HG03558 (cell line): ENCODE results near the gene TP73.

ENCODE experiments used
- ATAC-seq: cut with Tn5 transposase; IDR thresholded peaks from one replicate; pipeline ENCODE4 v1.9.1; 2021; ENCODE audit warnings: moderate number of reproducible peaks; ENCODE audit not compliant: unreplicated experiment; ENCODE audit errors: extremely low read depth

The TP73 gene

DNA sequence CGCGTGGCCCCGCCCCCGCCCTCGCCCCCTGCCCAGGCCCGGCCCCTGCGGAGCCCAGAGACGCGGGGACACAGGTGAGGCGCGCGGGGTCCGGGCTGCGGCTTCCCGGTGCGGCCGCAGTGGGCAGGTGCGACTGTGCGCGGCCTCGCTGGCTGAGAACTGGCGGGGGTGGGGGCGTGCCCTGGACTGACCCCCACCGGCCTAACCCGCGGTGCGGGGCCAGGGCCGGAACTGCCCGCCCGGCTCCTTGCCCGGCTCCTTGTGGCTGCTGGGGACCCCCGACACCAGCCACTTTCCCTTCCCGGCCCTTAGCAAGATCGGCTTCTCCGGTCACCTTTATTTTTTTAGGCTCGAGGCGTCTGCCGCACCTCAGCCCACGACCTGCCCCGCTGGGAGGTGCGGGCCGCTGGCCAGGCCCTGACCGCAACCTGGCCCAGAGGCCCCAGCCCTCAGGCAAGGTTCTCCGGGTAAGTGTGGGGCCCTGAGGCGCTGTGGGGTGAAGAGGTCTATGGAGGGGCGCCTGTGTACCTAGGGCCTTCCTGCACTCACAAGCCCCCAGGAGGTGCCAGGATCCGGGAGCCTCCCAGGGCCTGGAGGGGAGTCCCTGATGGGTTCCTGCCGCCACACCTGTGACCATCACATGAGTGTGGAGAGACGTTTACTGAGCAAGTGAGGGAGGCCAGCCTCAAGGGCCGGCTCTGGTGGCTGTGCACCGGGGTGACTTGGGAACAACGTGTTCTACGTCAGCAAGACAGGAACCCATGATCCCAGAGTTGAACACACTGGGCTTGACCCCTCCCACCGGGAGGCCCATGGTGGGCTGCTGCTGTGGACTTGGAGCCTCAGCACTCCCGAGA, 120.6 kb downstream of the TP73 start, which contains the start of gene SMIM1:
SMIM1 (plus strand) TSS at position 35 of the 857 bp plus-strand sequence. CDS start 2,625 bp downstream, outside the sequence.
- ATAC-seq: no peak

DNA sequence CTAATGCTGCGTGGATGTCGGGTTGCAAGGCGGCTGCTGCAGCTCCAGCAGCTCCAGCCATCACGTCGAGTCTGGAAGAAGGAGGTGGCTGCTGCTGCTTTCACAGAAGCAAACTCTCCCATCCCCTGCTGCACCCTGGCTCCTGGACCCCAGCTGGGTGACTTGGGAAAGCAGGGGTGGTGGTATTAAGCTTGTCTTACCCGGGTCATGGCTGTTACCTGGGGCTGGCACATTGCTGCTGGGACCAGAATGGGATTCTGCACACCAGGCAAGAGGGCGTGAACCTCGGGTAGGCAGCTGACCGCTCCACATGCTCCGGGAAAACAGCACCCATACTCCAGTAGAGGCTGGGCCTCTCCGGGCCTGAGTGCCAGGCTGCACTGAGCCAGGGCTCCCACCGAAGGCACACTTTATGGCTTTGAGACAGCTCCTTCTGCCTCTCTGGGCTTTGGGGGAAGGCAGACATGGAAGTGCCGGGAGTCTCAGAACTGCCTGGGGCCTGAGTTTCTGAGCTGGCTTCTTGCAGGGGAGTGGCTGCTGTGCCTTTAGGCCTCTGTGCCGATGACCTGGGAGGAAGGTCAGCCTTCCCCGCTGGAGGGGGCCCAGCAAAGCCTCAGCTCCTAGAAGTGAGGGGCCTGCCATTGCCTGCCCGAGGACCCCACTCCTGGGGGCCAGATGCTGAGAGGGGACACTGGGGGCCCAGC, 121.4 kb downstream of the TP73 start:
- no peak for ATAC-seq

DNA sequence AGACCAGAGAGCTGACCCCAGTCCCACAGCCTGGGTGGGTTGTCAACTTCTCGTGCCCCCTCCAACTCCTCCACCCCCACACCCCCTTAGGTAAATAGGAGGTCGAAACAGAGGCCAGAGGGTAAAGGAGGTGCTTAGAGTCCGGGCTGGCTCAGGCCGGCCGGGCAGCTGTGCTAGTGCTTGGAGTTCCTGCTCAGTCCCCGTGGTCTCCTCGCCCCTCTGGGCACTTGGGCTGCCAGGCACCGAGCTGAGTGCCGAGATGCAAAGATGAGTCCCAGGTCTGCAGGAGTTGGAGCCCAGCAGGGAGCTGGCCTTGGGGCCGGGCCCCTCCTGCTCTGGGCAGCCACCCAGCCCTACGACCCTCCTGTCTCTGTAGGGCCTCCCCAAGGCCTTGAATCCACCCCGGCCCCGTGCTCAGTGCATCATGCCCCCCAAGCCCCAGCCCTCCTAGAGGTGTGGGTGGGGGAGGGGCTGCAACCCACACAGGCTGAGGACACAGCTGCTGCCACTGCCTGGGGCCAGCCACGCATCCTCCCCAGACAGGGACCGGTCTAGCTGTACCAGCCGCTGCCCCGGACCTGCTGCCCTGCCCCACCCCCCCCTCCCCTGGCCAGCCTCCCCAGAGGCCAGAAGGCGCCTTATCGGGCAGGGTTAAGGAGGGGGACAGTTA, 122.1 kb downstream of the TP73 start:
- no peak for ATAC-seq

DNA sequence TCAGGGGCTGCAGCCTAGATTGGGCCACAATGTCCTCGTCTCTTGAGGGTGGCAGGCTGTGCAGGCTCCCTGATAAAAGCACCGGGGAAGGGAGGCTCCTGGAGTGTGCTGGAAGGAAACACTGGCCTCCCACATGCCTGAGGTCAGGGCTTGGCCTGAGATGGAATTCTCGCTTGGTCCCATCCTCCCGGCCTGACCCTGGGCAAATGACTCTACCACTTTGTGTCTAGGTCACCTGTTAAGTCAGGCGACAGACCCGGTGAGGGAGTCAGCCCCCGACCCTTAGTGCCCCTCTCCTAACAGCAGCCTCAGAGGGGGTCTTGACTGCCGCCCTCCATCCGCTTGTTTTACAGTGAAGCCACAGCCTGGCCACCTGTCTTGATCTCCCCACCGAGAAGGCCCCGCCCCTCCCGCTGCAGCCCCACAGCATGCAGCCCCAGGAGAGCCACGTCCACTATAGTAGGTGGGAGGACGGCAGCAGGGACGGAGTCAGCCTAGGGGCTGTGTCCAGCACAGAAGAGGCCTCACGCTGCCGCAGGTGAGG, 122.7 kb downstream of the TP73 start:
- ATAC-seq: no peak

DNA sequence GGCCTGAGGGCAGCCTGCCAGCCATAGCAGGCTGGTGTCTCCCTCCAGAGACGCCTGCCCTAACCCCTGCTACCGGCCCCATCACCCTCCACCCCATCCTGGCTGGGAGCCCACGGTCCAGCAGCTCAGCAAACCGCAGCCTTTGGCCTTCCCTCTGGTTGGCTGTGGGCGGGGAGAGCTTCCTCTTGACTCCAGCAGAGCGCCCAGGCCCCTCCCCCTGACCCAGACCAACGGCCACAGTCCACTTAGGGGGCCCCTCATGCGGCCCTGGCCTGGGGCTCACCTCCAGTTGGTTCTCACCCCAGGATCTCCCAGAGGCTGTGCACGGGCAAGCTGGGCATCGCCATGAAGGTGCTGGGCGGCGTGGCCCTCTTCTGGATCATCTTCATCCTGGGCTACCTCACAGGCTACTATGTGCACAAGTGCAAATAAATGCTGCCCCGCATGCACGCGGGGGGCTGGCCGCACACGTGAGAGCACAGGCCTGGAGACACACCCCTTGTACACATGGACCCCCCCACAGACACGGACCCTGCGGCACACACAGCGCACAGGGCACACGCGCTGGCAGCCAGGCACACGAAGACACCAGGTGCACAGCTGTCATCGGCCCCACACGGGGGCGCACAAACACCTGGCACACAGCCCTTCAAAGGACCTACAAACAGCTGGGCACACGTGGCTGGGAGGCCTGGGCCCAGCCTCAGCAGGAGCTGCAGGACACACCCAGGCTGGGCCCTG, 123.3 kb downstream of the TP73 start:
- no peak for ATAC-seq

DNA sequence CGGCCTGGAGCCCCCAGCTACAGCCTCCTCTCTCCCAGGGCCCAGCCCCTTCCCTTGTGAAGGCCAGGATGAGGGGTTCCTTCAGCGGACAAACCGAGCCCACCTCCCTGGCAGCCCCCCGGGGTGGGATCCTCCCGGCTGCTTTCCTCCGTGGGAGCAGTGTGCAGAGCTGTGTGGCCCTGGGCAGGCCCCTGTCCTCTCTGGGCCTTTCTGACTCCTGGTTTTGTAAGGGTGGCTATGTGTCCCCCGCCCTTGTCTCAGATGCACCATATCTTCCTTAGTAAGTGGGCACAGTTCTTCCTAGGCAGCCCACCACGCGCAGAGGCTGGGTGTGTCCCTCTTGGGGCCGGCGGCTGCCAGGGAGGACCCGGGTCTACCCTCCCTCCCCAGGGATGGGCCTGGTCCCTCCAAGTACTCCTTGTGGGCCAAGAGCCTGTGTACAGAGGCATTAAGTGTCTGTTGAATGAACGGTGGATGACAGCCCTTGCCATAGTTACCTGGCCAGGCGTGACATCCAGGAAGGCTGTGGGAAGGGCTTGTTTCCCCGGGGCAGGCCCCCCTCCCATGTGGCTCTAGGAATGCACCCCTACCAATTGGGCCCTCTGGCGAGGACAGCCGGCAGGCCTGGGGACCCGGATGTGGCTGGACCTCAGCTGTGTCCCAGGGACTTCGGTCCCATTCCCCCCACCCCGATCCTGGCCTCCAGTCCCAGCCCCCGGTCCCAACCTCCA, 124.1 kb downstream of the TP73 start:
- ATAC-seq: no peak

DNA sequence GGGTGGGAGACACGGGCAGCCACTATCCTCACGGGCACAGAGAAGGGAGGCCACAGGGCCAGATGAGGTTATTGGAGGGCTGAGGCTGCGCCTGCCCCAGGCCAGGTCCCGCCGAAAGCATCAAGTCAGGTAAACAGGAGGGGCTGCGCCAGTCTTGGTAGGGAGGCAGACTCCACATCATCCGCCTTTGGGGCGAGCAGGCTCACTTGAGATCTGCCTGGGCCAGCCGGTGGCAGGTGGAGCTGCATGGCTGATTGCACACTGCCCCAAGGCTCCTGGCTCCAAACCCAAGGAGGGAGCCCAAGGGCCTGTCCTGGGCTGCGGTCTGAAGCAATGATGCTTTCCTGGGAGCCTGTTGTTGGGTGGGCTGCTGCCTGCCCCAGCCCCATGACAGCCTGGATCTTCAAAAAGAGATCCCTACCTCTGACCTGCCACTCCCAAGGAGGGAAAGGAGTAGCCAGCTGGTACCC, 124.8 kb downstream of the TP73 start:
- no peak for ATAC-seq

DNA sequence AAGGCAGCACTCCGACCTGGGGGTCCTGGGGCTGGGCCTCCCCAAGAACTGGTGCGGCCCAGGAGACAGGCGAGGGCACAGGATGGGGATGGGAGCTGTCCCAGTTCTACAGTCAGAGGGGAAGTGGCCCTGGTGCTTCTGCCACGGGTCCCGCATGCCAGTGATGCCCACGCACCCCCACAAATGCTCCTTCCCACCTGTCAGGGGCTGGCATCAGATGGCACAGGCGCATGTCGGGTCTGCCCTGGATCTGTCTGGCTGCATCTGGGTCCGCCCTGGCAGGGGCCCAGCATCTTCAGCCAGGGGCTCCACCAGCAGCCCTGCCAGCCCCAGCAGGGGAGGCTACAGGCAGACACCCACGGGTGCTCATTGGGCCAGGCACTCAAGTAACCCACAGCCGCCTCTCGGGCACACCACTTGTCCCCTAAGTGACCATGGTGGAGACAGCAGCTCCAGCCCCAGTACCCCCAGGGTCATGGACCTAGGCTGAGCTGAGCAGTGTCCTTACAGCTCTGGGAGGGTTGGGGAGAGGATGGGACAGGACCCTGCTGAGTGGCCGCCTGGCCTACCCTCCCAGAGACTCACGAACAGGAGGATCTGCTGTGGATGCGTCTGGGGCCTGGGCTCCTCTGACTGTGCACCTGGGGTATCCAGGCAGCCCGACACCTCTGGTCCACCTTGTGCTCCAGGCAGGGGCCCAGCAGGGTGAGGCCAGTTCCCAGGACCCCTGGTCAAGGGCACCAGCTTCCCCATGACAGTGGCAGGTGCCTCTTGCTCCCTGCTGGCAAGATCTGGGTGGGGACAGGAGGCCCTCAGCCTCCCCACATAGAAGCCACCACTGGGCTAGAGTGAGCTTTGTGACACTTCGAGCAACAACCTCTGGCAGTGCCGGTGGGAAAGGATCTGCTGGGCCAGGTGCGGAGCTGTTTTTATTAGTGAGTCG, 125.6 kb downstream of the TP73 start:
- no peak for ATAC-seq

DNA sequence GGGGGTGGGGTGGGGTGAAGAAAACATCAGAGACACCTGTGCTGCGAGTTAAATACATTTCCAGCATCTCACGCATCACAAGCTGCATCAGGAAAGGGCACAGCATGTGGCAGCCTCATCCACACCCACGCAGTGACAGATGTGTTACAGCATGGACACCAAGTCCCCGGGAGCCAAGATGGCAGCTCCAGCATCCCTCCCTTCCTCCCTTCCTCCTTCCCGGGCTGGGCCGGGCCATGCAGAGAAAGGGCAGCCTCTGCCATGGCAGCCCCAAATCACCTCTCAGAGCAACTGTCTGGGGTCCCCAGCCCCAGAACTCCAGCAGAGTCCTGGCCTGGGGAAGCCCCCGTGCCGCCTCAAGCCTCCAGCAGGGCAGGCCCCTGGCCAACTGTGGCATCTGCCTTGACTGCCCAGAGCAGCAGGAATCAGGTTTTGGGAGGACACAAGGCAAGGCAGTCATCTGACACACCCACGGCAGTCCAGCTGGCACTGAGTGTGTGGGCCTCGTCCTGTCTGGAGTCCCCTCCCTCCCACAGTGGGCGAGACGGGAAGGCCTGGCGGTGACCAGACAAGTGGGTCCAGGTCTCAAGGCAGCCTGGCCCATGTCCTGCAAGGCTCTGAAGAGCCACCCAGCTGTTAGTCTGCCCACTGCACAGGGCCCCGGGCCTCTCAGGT, 126.4 kb downstream of the TP73 start:
- ATAC-seq: no peak

DNA sequence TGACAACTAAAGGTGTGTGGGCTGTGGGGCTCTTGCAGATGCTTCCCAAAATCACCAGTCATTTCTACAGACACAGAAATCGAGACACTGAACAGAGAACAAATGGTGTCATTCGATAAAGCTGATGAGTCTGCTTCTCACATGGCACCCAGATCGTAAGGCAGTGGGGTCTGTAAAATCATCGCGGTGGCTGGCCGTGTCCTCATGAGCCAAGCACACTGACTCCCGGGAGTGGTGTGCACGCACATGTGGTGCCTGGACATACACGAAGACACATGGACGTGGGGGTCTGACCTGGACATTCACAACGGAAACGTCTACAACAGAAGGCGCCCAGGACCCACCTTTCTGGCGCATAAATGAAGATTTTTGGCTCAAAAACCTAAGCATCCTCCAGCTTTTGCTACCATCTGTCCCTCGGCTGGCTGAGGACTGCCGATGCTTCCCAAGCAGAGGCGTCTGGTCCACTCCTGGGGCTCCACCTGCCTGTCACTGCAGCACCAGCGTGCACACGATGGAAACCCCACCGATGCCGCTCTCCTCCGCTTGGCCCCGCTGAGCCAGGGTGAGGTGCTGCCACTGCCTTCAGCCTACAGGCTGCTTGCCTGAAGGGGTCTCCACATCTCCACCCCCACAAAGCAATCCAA, 127.1 kb downstream of the TP73 start:
- ATAC-seq: no peak

DNA sequence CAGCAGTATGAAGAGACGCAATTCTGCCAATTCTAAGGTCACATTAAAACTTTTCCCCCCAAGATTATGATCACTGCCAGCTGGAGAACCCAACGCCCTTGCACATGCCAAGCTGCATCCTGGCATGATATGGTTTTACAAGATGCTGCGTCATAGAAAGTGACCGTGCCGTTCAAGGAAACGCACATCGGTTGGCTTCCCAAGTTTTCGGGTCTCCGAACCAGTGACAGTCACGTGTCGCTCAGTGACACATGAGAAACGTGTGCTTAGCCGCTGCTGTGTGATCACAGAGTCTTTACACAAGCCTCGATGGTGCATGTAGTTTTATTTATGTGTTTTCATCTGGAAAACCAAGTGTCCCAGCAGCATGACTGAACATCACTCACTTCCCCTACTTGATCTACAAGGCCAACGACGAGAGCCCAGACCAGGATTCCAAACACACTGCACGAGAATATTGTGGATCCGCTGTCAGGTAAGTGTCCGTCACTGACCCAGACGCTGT, 127.6 kb downstream of the TP73 start:
- ATAC-seq: no peak

DNA sequence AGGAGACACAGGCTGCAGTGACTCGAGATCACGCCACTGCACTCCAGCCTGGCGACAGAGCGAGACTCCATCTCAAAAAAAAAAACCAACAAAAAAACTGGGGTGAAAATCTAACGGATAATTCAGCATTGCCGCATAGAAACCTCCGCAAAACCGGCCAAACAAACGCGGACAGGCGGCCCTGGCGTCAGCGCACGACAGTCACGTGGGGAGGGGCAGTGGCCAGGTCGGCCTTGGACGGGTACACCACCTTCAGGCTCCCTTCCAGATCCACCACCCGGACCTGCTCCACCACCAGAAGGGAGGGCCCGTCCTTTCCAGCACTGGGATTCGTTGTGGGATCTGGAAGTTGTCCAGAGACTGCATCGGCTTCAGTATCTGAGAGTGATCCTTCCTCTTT, 128.6 kb downstream of the TP73 start:
- ATAC-seq: no peak

DNA sequence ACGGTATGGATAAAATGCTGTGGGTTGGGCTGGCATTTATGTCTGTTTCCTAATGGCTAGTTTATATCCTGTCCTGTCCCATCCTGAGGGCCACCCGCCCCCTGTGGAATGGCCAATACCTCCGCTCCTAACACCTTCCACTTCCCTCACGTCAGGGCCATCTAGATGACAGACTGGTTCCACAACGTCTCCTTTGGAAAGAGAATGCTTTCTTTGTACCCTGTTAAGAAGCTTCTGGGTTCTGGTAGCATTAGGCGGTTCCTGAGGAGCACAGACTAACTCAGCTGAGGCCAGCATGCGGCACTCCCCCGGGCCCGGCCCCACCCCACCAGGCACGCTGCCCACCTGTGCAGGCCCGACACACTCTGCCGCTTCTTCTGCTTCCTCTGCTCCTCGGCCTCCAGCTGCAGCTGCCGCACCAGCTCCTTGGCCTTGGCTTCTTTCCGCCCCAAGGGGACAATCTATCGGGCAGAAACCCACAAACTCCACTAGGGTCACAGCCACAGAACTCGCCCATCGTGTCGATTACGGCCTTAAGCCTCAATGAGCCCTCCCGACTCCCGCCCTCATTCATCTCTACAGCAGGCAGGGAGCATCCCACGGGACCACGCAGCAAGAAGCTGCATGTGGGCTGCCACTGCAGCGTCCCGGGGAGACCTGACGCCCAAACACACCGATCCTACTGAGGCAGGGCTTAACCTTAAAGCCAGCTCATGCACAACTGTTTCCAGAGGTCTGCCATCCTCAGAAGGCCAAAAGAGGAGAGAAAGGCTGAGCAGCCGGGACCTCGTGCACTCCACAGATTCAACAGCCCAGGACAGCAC, 131.5 kb downstream of the TP73 start:
- ATAC-seq: no peak

DNA sequence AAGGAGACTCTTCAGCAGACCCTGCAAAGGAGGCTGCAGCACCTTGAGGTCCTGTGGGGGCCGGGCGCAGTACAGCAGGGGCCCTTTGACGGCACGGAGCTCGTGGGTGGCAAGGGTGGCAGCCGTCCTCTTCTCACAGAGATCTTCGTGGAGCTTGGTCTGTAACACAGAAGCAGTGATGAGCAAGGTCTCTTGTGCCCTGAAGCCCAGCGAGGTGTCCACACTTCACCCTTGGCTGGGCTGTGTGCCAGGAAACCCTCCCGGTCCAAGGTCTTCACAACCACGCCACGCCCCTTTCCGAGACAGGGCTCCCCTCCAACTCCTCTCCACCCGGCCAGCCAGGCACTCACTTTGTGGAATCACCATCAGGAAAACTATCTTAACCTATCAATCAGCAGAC, 132.7 kb downstream of the TP73 start:
- ATAC-seq: no peak

DNA sequence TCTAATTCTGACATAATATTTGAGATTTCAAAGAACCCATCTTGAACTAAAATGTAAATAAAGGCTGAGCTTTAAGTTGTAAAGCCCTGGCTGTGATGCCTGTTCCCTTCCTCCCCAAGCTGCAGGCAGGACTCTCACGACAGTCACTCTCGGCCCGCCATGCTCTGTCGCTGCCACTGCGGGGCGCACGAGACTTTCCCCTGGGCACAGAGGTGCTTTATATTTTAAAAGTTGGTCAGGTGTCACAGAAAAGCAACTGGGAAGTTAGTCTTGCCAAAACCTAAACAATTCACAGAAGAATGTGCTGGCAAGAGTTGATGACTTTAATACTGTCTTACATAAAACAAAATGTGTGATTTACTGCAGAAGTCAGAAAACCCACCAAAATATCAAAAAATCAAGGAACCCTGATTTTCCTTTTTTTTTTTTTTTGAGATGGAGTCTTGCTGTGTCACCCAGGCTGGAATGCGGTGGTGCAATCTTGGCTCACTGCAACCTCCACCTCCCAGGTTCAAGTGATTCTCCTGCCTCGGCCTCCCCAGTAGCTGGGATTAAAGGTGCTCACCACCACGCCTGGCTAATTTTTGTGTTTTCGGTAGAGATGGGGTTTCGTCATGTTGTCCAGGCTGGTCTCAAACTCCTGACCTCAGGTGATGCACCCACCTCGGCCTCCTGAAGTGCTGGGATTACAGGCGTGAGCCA, 133.3 kb downstream of the TP73 start:
- ATAC-seq: no peak
